ENCODE data around the gene F2R. TPM values are rescaled to one million over a fixed set of nuclear protein-coding genes. Genes with fewer than 3 reads are reported as not detected.

Gene F2R
- total and polyA plus RNA-seq, 2 of the 8 experiments (the other 6 are each of a cell fraction or from before 2014, with no cell fraction given): 23.8 to 29.1 TPM

- Histone ChIP-seq H2BK12ac (ENCODE audit: low read depth, low read length) (no peak overlapping the region), H3K79me1 (ENCODE audit: low read depth, low read length) (no peaks in the 10 kb centered on the region), H3K4me3 (ENCODE audit: extremely low read depth in 1 of 4, insufficient read depth in 2 of 4, low read depth in 3 of 4, low read length in 4 of 4) (no peak overlapping the region), H3K79me2 (ENCODE audit: control insufficient read depth in 1 of 2, insufficient read depth in 2 of 2, low read length in 2 of 2) (no peaks in the 10 kb centered on the region), H2AFZ (ENCODE audit: low read length) (no peak overlapping the region), H3K23me2 (ENCODE audit: low read depth, low read length) (no peaks in the 10 kb centered on the region; the same call in 1 of the 2 replicates), H3K4ac (replicated peaks; ENCODE audit: insufficient read length, low read depth, low read length) (no peak overlapping the region), H4K20me1 (replicated peaks in 1 of 2; ENCODE audit: control insufficient read depth in 1 of 2, insufficient read depth in 2 of 2, low read length in 2 of 2) (no peaks in the 10 kb centered on the region), H3K9me3 (ENCODE audit: insufficient read depth in 2 of 2, low read depth in 1 of 2, low read length in 1 of 2) (no peaks in the 10 kb centered on the region), H2BK5ac (ENCODE audit: low read depth, low read length) (no peak overlapping the region), H3K27ac (ENCODE audit: low read depth, low read length) (no peak overlapping the region), H3K36me3 (ENCODE audit: control insufficient read depth in 2 of 4, insufficient read depth in 4 of 4, low read length in 3 of 4) (no peaks in the 10 kb centered on the region), H2BK20ac (ENCODE audit: low read length) (no peak overlapping the region), H4K8ac (ENCODE audit: extremely low read depth, insufficient read depth, low read length) (no peak overlapping the region), H3K56ac (replicated peaks; ENCODE audit: insufficient read length, low read depth, low read length) (no peak overlapping the region), H3K14ac (ENCODE audit: insufficient read length) (no peak overlapping the region), H3K27me3 (replicated peaks in 1 of 4; ENCODE audit: control insufficient read depth in 3 of 4, extremely low read depth in 1 of 4, insufficient read depth in 3 of 4, low read length in 3 of 4) (no peaks in the 10 kb centered on the region), H4K5ac (ENCODE audit: insufficient read length, low read depth, low read length) (no peak overlapping the region), H2BK120ac (replicated peaks; ENCODE audit: low read depth, low read length) (no peak overlapping the region), H3K9ac (replicated peaks in 1 of 4; ENCODE audit: extremely low read depth in 1 of 4, low read depth in 3 of 4, low read length in 3 of 4) (no peak overlapping the region), H2AK5ac (ENCODE audit: low read depth, low read length) (no peak overlapping the region), H4K91ac (replicated peaks; ENCODE audit: insufficient read length, low read length) (no peak overlapping the region), H3K18ac (ENCODE audit: extremely low read depth, low read length) (no peak overlapping the region; the same call in 1 of the 2 replicates), H3K4me2 (ENCODE audit: insufficient read depth in 1 of 2, low read depth in 2 of 2, low read length in 2 of 2) (no peak overlapping the region), H3K4me1 (replicated peaks in 1 of 4; ENCODE audit: control insufficient read depth in 3 of 4, insufficient read depth in 4 of 4, low read length in 3 of 4) (no peaks in the 10 kb centered on the region), H2BK15ac (ENCODE audit: low read length) (no peak overlapping the region), H3K23ac (ENCODE audit: insufficient read length) (no peak overlapping the region)
- CTCF ChIA-PET (ENCODE audit: partially characterized antibody): interaction anchor here (1.4 to 3.7 kb wide), 2 partner anchors 10 to 20 kb away, joined by 3 to 13 read pairs; no protein-coding TSS in a partner anchor
- 92% methylated on average over 3 of the region's 3 CpGs; no CpG with 5 or more reads in 1 of the 2 experiments for WGBS, 2 experiments (ENCODE audit: extremely low coverage in 1 of 2, insufficient coverage in 1 of 2, insufficient read length in 1 of 2, insufficient replicate concordance in 2 of 2, low coverage in 1 of 2, low lambda C conversion rate in 2 of 2, missing lambda C conversion rate in 1 of 2)
- DNase-seq (ENCODE audit: low read depth in 1 of 2, low spot score in 2 of 2): peak in 1 of 2 experiments; percentile 33
- POLR2A ChIA-PET (ENCODE audit: partially characterized antibody): no interaction called here
- no peak for TF ChIP-seq TEAD4 (IDR thresholded peaks at IDR 0.05; ENCODE audit: low read depth, low read length)
- TF ChIP-seq BACH1 (IDR thresholded peaks at IDR 0.05; ENCODE audit: low read length): no peak
- no peak for FAIRE-seq
Measured at GRCh38 chr5:76754668-76755078, 38.7 kb downstream of the F2R start.

All from H1 (cell line).